ENCODE results near the gene CNTNAP2. TPM values are rescaled to one million over a fixed set of nuclear protein-coding genes. Genes with fewer than 3 reads are reported as not detected.
"Not testable (repeated sequence)": the region's sequence is repeated elsewhere in the genome, so short reads cannot be mapped to it uniquely, and the experiment has no call there.

Gene CNTNAP2
- total RNA-seq, 1 donor from 2014 or later = not detected

GRCh38 chr7:146146831-146147486 lies 30.4 kb downstream of the CNTNAP2 start:
- intact Hi-C loops (cut with micrococcal nuclease) = no loop called here

GRCh38 chr7:146150153-146150552 lies 33.6 kb downstream of the CNTNAP2 start:
- intact Hi-C loops (cut with micrococcal nuclease) = no loop called here

GRCh38 chr7:146172112-146172511 lies 55.5 kb downstream of the CNTNAP2 start:
- intact Hi-C loops (cut with micrococcal nuclease) = no loop called here

- intact Hi-C loops (cut with micrococcal nuclease) = no loop called here
Measured at GRCh38 chr7:146175716-146176115, 59.1 kb downstream of the CNTNAP2 start.

- intact Hi-C loops (cut with micrococcal nuclease) = no loop called here
Measured at GRCh38 chr7:146176860-146177259, 60.3 kb downstream of the CNTNAP2 start.

GRCh38 chr7:146177301-146177700 lies 60.7 kb downstream of the CNTNAP2 start:
- intact Hi-C loops (cut with micrococcal nuclease) = no loop called here

GRCh38 chr7:146185844-146186243 lies 69.2 kb downstream of the CNTNAP2 start:
- intact Hi-C loops (cut with micrococcal nuclease) = no loop called here

GRCh38 chr7:146191428-146191827 lies 74.8 kb downstream of the CNTNAP2 start:
- intact Hi-C loops (cut with micrococcal nuclease) = not testable (repeated sequence)

- intact Hi-C loops (cut with micrococcal nuclease) = no loop called here
Measured at GRCh38 chr7:146201945-146202344, 85.3 kb downstream of the CNTNAP2 start.

- intact Hi-C loops (cut with micrococcal nuclease) = no loop called here
Measured at GRCh38 chr7:146206270-146206669, 89.7 kb downstream of the CNTNAP2 start.

GRCh38 chr7:146208492-146208891 lies 91.9 kb downstream of the CNTNAP2 start:
- intact Hi-C loops (cut with micrococcal nuclease) = no loop called here

GRCh38 chr7:146214842-146215241 lies 98.2 kb downstream of the CNTNAP2 start:
- intact Hi-C loops (cut with micrococcal nuclease) = no loop called here

- intact Hi-C loops (cut with micrococcal nuclease) = no loop called here
Measured at GRCh38 chr7:146216396-146217041, 99.9 kb downstream of the CNTNAP2 start.

- intact Hi-C loops (cut with micrococcal nuclease) = no loop called here
Measured at GRCh38 chr7:146223851-146224250, 107.2 kb downstream of the CNTNAP2 start.

GRCh38 chr7:146232604-146233003 lies 116.0 kb downstream of the CNTNAP2 start:
- intact Hi-C loops (cut with micrococcal nuclease) = no loop called here

GRCh38 chr7:146235195-146235594 lies 118.6 kb downstream of the CNTNAP2 start:
- intact Hi-C loops (cut with micrococcal nuclease) = no loop called here

GRCh38 chr7:146242661-146243060 lies 126.1 kb downstream of the CNTNAP2 start:
- intact Hi-C loops (cut with micrococcal nuclease) = no loop called here

GRCh38 chr7:146247991-146248390 lies 131.4 kb downstream of the CNTNAP2 start:
- intact Hi-C loops (cut with micrococcal nuclease) = not testable (repeated sequence)

GRCh38 chr7:146248744-146249143 lies 132.1 kb downstream of the CNTNAP2 start:
- intact Hi-C loops (cut with micrococcal nuclease) = not testable (repeated sequence)

GRCh38 chr7:146249272-146249671 lies 132.7 kb downstream of the CNTNAP2 start:
- intact Hi-C loops (cut with micrococcal nuclease) = no loop called here

- intact Hi-C loops (cut with micrococcal nuclease) = no loop called here
Measured at GRCh38 chr7:146255609-146256008, 139.0 kb downstream of the CNTNAP2 start.

- intact Hi-C loops (cut with micrococcal nuclease) = no loop called here
Measured at GRCh38 chr7:146262527-146262926, 145.9 kb downstream of the CNTNAP2 start.

GRCh38 chr7:146276888-146277287 lies 160.3 kb downstream of the CNTNAP2 start:
- intact Hi-C loops (cut with micrococcal nuclease) = no loop called here

Data from T-helper 1 cell treated with Interleukin-12 subunit alpha and Interleukin-12 subunit beta and Interleukin-4 antibody, amounts not matched to agents 30 ng/mL and 1 ng/mL, for 36 hours (primary cell).